ENCODE measurements around the gene PDE4DIP. TPM values are rescaled to one million over a fixed set of nuclear protein-coding genes. Genes with fewer than 3 reads are reported as not detected.

PDE4DIP gene
- total RNA-seq, 3 donors from 2014 or later: 8.5 to 13.7 (median 12.5) TPM

Other genes with a start within 250 kb of the PDE4DIP start
- gene NBPF14, start 248.4 kb upstream of the PDE4DIP start, total RNA-seq: 10 to 100 TPM in 1 of 3 donors, 1 to 10 TPM in 2; 6.1 to 12.1 (median 9.3) TPM
- 1 to 10 TPM in 1 of 3 donors, under 1 TPM in 1, not detected in 1; 0.96 to 1.5 TPM for gene NUDT4B, start 95.7 kb upstream of the PDE4DIP start, total RNA-seq